Activated naive CD8-positive, alpha-beta T cell treated with anti-CD3 and anti-CD28 coated beads, Interleukin-2, amount 50 U/mL, for 16 hours (primary cell): ENCODE measurements around the gene EBF3.

Experiments
- DNase-seq: peaks from one replicate; pipeline ENCODE4 v3.0.0-alpha.2; 2020; ENCODE audit warnings: low read depth, low spot score

EBF3 gene

GRCh38 chr10:129891806-129892205 lies 72.3 kb downstream of the EBF3 start:
- DNase-seq: no peak

- no peak for DNase-seq
These were observed 73.9 kb downstream of the EBF3 start for GRCh38 chr10:129890170-129890569.

- no peak for DNase-seq
These were observed 75.1 kb downstream of the EBF3 start for GRCh38 chr10:129888784-129889616.

- DNase-seq: no peak
These were observed 75.9 kb downstream of the EBF3 start for GRCh38 chr10:129887986-129888783.

- no peak for DNase-seq
These were observed 76.6 kb downstream of the EBF3 start for GRCh38 chr10:129887381-129887905.

- no peak for DNase-seq
These were observed 77.8 kb downstream of the EBF3 start for GRCh38 chr10:129886263-129886662.

GRCh38 chr10:129885526-129885925 lies 78.5 kb downstream of the EBF3 start:
- DNase-seq: no peak

GRCh38 chr10:129884398-129885078 lies 79.5 kb downstream of the EBF3 start:
- no peak for DNase-seq

GRCh38 chr10:129883626-129884397 lies 80.3 kb downstream of the EBF3 start:
- DNase-seq: no peak

- DNase-seq: no peak
These were observed 81.0 kb downstream of the EBF3 start for GRCh38 chr10:129883029-129883428.

GRCh38 chr10:129882291-129883010 lies 81.6 kb downstream of the EBF3 start:
- no peak for DNase-seq

GRCh38 chr10:129881641-129882040 lies 82.4 kb downstream of the EBF3 start:
- no peak for DNase-seq

- DNase-seq: no peak
These were observed 83.7 kb downstream of the EBF3 start for GRCh38 chr10:129880191-129880870.

- no peak for DNase-seq
These were observed 84.4 kb downstream of the EBF3 start for GRCh38 chr10:129879655-129880054.

- no peak for DNase-seq
These were observed 85.2 kb downstream of the EBF3 start for GRCh38 chr10:129878835-129879234.

- no peak for DNase-seq
These were observed 86.2 kb downstream of the EBF3 start for GRCh38 chr10:129877773-129878371.

- no peak for DNase-seq
These were observed 87.2 kb downstream of the EBF3 start for GRCh38 chr10:129876838-129877237.

GRCh38 chr10:129875993-129876726 lies 87.9 kb downstream of the EBF3 start:
- no peak for DNase-seq

- no peak for DNase-seq
These were observed 90.7 kb downstream of the EBF3 start for GRCh38 chr10:129873351-129873750.
